Measurements from ENCODE around the gene CLDN6.

CLDN6 gene

GRCh38 chr16:3045758-3046640, 28.0 kb upstream of the CLDN6 start, which contains the start of gene MMP25:
Gene MMP25 (plus strand): TSS chr16:3046561. CDS start chr16:3046918, 357 bp downstream.
- Mint-ChIP-seq H3K4me1 (ENCODE audit: low read depth) (peaks cover 72% of the 10 kb centered on the region), H3K9me3 (no peaks in the 10 kb centered on the region), H3K4me3 (peak within 1 kb of the TSS; percentile 89), H3K36me3 (ENCODE audit: low read depth) (peaks cover 36% of the 10 kb centered on the region), H3K27me3 (peaks cover 33% of the 10 kb centered on the region), H3K27ac (peak within 1 kb of the TSS; percentile 86)
- intact Hi-C loops (cut with micrococcal nuclease) = no loop called here

DNA sequence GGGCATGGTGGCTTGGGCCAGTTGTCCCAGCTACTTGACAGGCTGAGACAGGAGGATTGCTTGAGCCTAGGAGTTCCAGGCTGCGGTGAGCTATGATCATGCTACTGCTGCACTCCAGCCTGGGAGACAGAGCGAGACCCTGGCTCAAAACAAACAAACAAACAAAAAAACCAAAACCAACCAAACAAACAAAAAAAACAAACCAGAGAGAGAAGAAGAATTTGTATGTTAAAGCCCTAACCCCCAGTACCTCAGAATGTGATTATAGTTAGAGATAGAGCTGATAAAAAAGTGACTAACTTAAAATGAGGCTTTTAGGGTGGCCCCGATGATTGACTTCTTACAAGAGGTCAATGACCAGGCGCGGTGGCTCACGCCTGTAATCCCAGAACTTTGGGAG, 26.7 kb upstream of the CLDN6 start:
- Mint-ChIP-seq H3K27me3 (peaks cover 40% of the 10 kb centered on the region), H3K9me3 (no peaks in the 10 kb centered on the region)
- intact Hi-C loops (cut with micrococcal nuclease) = no loop called here

DNA sequence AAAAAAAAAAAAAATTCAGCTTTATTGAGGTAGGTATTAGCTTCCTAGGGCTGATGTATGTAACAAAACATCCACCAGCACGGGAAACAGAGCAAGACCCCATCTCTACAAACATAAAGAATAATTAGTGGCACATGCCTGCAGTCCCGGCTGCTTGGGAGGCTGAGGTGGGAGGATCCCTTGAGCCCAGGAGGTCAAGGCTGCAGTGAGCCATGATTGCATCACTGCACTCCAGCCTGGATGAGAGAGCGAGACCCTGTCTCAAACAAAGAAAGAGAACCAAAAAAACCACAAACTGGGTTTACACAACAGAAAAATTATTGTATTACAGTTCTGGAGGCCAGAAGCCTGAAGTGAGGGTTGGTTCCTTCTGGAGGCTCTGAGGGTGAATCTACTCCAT, 24.4 kb upstream of the CLDN6 start:
- Mint-ChIP-seq H3K27me3 (peaks cover 59% of the 10 kb centered on the region), H3K4me3 (no peak overlapping the region), H3K27ac (no peak overlapping the region), H3K9me3 (no peaks in the 10 kb centered on the region), H3K36me3 (ENCODE audit: low read depth) (peaks cover 8% of the 10 kb centered on the region), H3K4me1 (ENCODE audit: low read depth) (peaks cover 47% of the 10 kb centered on the region)
- intact Hi-C loops (cut with micrococcal nuclease) = no loop called here

More for the DNA sequence above, 26.7 kb upstream of the CLDN6 start:
- Mint-ChIP-seq H3K4me1 (ENCODE audit: low read depth) (peaks cover 59% of the 10 kb centered on the region), H3K4me3 (peak overlapping the region; percentile 89), H3K27ac (peak overlapping the region; percentile 86), H3K36me3 (ENCODE audit: low read depth) (peaks cover 23% of the 10 kb centered on the region)

DNA sequence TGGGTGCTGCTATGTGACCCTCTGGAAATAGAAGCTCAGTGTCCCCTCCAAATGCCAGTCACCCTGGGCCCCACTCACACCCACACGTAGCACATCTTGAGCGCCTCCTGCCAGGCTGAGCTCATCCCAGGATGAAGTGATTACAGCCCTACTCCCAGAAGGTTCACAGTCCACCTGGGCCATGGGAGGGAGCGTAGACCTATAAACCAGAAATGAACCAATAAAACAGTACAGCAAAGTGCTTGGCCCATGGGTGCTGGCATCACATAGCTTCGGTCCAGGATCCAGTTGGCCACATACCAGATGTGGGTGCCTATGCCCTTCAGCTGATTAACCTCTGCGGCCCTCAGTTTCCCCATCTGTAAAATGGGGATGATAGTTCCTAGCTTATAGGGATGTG, 20.9 kb upstream of the CLDN6 start:
- H3K27me3 Mint-ChIP-seq = peaks cover 75% of the 10 kb centered on the region
- no peaks in the 10 kb centered on the region for H3K36me3 Mint-ChIP-seq (ENCODE audit: low read depth)
- H3K4me3 Mint-ChIP-seq = no peak overlapping the region
- intact Hi-C loops (cut with micrococcal nuclease) = no loop called here
- H3K9me3 Mint-ChIP-seq = no peaks in the 10 kb centered on the region
- peaks cover 47% of the 10 kb centered on the region for H3K4me1 Mint-ChIP-seq (ENCODE audit: low read depth)
- H3K27ac Mint-ChIP-seq = no peak overlapping the region

GRCh38 chr16:3038256-3038655, 20.3 kb upstream of the CLDN6 start:
- Mint-ChIP-seq H3K36me3 (ENCODE audit: low read depth) (no peaks in the 10 kb centered on the region), H3K4me3 (no peak overlapping the region), H3K9me3 (no peaks in the 10 kb centered on the region), H3K27ac (no peak overlapping the region), H3K27me3 (peaks cover 77% of the 10 kb centered on the region), H3K4me1 (ENCODE audit: low read depth) (peaks cover 47% of the 10 kb centered on the region)
- intact Hi-C loops (cut with micrococcal nuclease) = no loop called here

DNA sequence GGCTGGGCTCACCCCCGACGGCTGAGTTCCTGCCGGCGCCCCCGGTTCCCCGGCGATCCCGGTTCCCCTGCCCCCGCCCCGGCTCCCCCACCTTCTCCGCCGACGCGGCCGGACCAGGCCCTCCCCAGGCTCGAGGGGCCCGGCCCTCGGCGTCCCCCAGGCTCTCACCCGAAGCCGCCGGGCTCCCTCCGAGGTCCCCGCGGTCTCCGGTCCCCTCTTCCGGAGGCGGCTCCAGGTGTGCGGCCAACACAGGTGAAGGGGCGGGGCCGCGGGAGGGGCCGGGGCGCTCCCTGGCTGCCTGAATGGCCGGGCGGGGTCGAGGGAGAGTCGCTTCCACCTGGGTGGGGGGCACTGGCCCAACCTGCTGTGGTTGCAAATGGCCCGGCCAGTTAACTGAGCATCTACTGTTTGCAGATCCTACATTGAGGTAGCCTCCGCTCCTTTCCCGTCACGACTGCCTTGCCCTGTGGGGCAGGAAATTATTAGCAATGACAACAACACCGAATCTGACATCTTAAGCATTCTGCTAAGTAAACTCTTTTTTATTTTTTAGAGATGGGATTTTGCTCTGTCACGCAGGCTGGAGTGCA, 18.8 kb upstream of the CLDN6 start, which contains the start of gene BICDL2:
BICDL2 (minus strand) TSS at position 219 of the 590 bp plus-strand sequence. CDS start 1,448 bp downstream, outside the sequence.
- intact Hi-C loops (cut with micrococcal nuclease) = no loop called here
- H3K9me3 Mint-ChIP-seq = no peaks in the 10 kb centered on the region
- H3K36me3 Mint-ChIP-seq (ENCODE audit: low read depth) = no peaks in the 10 kb centered on the region
- H3K27me3 Mint-ChIP-seq = peaks cover 91% of the 10 kb centered on the region
- H3K4me3 Mint-ChIP-seq = peak within 1 kb of the TSS; percentile 28
- H3K4me1 Mint-ChIP-seq (ENCODE audit: low read depth) = peaks cover 50% of the 10 kb centered on the region
- peak within 1 kb of the TSS; percentile 44 for H3K27ac Mint-ChIP-seq

DNA sequence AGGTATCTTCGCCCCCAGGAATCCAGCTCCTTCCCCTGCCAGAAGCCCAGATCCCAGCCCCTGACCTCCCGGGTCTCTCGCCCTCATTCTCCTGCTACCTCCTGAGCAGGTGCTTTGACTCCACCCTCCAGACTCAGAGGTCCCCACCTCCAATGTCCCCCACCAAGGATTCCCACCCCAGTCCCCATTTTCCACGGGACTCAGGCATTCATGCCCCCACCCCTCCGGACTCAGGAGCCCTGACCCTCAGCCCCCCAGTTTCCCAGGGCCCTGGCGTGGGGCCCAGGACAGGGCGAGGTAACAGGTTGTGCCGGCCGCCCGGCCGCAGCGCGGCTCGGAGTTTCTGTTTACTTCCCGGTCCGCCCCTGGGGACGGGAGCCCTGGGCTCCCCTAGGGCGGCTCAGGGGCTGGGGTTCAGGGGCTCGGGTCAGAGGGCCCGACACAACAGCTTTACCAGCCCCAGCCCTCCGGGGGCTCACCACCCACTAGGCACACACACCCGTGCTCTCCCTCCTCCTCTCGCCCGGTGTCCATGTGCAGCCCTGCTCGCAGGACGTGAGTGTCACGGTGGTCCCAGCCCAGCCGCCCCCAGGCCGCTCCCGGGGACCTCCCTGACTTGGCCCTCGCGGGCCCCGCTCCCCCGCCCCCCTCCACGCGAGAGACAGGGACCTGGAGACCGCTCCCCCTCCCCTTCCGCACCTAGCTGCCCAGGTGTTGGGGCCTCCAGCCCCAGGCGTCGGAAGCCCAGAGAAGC, 18.2 kb upstream of the CLDN6 start:
- H3K4me1 Mint-ChIP-seq (ENCODE audit: low read depth) = peaks cover 57% of the 10 kb centered on the region
- peaks cover 97% of the 10 kb centered on the region for H3K27me3 Mint-ChIP-seq
- H3K36me3 Mint-ChIP-seq (ENCODE audit: low read depth) = no peaks in the 10 kb centered on the region
- no peaks in the 10 kb centered on the region for H3K9me3 Mint-ChIP-seq
- peak overlapping the region; percentile 44 for H3K27ac Mint-ChIP-seq
- H3K4me3 Mint-ChIP-seq = peak overlapping the region; percentile 28
- intact Hi-C loops (cut with micrococcal nuclease) = no loop called here

DNA sequence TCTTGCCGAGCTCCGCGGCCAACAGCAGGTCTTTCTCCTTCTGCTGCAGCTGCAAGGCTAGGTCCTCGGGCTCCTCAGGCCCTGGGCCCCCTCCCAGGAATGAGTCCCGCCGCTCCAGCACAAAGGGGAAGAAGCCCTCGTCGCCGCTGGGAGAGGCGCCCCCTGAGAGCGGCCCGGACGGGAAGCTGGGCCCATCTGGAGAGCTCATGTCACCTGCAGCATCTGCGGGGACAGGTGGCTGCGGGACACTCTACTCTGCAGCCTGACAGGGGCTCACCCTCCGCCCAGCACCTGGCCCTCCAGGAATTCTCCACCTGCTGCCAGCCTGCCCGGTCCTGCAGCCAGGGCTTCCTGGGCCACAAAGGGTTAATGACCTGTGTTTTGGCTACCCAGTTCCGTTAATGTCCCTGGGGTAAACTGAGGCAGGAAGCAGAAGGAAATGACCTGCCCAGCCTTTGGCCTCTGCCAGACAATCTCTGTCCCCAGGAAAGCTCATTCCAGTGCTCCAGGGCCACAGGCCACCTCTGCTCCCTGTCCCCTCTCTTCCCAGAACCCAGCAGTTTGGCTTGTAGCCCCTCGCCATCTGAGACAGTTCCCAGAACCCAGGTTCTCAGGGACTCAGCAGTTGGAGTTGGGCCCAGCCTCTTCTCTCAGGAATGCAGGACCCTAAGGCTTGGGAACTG, 17.4 kb upstream of the CLDN6 start:
- H3K9me3 Mint-ChIP-seq = no peaks in the 10 kb centered on the region
- peaks cover 98% of the 10 kb centered on the region for H3K27me3 Mint-ChIP-seq
- no peak overlapping the region for H3K4me3 Mint-ChIP-seq
- H3K4me1 Mint-ChIP-seq (ENCODE audit: low read depth) = peaks cover 64% of the 10 kb centered on the region
- peak overlapping the region; percentile 44 for H3K27ac Mint-ChIP-seq
- no peaks in the 10 kb centered on the region for H3K36me3 Mint-ChIP-seq (ENCODE audit: low read depth)
- intact Hi-C loops (cut with micrococcal nuclease) = no loop called here

GRCh38 chr16:3032624-3033023, 14.6 kb upstream of the CLDN6 start:
- intact Hi-C loops (cut with micrococcal nuclease) = no loop called here
- H3K9me3 Mint-ChIP-seq = no peaks in the 10 kb centered on the region
- peaks cover 4% of the 10 kb centered on the region for H3K36me3 Mint-ChIP-seq (ENCODE audit: low read depth)
- peaks cover 86% of the 10 kb centered on the region for H3K4me1 Mint-ChIP-seq (ENCODE audit: low read depth)
- peak overlapping the region; percentile 43 for H3K4me3 Mint-ChIP-seq
- H3K27me3 Mint-ChIP-seq = peaks cover 92% of the 10 kb centered on the region
- peak overlapping the region; percentile 73 for H3K27ac Mint-ChIP-seq

DNA sequence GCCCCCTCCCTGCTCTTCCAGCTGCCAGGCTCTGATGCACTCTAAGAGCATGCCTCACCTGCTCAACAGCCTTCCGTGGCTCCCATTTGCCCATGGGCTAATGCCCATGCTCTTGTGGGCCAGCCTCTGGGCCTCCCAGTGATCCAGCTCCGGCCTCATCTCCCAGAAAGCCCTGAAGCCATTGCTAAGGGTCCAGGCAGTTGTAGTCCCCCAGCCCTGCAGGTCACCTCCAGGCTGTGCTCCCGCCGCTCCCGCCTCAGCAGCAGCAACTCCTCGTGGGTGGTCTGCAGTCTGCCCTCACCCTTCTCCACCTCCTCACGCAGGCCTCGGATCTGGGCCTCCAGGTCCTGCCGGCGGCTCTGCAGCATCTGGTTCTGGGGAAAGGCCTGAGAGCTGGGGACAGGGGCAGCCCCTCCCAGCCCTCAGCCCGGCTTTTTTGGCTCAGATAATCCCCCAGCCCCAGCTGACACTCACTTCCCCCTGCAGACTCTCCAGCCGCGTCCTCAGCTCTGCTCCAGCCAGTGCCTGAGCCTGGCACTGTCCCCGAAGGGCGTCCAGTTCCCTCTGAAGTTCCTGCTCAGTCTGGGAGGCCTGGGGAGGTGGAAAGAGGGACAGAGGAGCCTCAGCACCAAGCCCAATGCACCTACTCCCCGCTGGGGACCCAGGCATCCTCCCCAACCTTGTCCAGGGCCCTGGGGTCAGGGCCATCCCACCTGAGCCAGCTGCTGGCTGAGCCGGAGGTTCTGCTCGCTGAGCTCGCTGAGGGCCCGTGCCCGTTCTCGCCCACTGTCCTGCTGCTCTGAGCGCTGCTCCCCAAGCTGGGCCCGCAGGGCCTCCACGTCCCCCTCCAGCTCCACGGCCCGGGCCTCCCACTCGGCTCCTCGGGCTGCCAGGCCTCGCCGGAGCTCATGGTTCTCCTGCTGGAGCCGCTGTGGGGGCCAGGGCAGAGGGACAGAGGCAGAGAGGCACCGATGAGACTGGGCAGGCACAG, 12.5 kb upstream of the CLDN6 start:
- Mint-ChIP-seq H3K27me3 (peaks cover 72% of the 10 kb centered on the region), H3K4me3 (no peak overlapping the region), H3K4me1 (ENCODE audit: low read depth) (peaks cover 81% of the 10 kb centered on the region), H3K36me3 (ENCODE audit: low read depth) (peaks cover 25% of the 10 kb centered on the region), H3K9me3 (no peaks in the 10 kb centered on the region), H3K27ac (peak overlapping the region; percentile 53)
- intact Hi-C loops (cut with micrococcal nuclease) = no loop called here

DNA sequence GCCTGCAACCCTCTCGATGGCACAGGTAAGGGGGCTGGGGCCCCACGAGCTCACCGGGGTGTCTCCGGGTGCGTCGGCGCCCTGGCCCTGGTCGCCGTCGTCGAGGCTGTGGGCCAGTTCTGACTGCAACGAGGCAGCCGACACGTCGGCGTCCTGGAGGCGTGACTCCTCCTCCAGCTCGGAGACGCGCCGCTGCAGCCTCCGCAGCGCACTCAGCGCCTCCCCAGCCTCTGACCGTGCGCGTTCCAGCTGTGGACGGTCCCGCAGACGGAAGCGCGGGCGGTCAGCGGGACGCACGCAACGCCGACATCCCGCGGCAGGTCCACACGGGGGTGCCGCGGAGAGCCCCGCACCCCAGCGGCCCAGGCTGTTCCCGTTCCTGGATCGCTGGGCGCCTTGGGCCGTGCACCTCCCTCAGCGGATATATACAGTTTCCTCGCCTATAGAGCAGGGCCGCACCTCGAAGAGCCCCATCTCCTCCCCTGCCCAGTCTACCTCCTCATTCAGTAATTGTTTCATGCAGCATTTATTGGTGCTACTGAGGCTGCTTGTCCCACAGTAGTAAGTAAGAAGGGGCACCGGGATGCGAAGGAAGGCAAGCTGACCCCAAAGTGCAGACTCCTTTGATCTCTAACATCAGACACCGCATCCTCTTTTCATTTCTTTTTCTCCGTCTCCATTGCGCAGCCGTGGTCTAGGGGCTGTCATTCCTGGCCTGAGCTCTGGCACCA, 11.7 kb upstream of the CLDN6 start:
- intact Hi-C loops (cut with micrococcal nuclease) = no loop called here
- peaks cover 64% of the 10 kb centered on the region for H3K27me3 Mint-ChIP-seq
- H3K27ac Mint-ChIP-seq = peak overlapping the region; percentile 53
- no peaks in the 10 kb centered on the region for H3K9me3 Mint-ChIP-seq
- H3K4me1 Mint-ChIP-seq (ENCODE audit: low read depth) = peaks cover 78% of the 10 kb centered on the region
- peaks cover 29% of the 10 kb centered on the region for H3K36me3 Mint-ChIP-seq (ENCODE audit: low read depth)
- peak overlapping the region; percentile 24 for H3K4me3 Mint-ChIP-seq

DNA sequence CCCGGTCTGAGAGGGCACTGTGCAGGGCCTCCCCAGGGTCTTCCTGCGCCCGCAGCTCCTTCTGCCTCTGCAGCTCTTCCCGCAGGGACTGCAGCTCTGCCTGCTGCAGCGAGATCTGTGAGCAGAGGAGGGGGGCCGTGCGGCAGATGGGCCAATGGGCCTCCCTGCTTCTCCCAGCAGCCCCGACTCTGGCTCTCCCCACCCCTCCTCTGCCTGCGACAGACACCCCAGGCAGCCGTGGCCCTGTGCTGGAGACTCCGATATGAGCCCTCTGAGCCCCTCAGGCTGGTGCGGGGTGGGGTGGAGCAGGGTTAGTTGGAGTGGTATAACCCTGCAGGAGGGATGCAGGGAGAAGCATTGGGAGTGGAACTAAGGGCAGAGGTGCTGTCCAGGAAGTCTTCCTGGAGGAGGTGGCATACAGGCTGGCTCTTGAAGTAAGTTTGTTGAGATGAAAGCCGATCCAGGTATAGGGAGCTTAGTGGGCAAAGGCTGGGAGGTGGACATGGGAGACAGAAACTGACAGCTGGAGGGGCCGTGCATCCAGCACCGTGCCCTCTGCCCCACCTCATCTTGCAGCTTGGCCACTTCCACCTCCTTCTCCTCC, 10.8 kb upstream of the CLDN6 start:
- peak overlapping the region; percentile 24 for H3K4me3 Mint-ChIP-seq
- no peaks in the 10 kb centered on the region for H3K9me3 Mint-ChIP-seq
- H3K4me1 Mint-ChIP-seq (ENCODE audit: low read depth) = peaks cover 75% of the 10 kb centered on the region
- peaks cover 36% of the 10 kb centered on the region for H3K36me3 Mint-ChIP-seq (ENCODE audit: low read depth)
- peaks cover 55% of the 10 kb centered on the region for H3K27me3 Mint-ChIP-seq
- intact Hi-C loops (cut with micrococcal nuclease) = no loop called here
- peak overlapping the region; percentile 37 for H3K27ac Mint-ChIP-seq

Measured in dendritic cell treated with granulocyte-macrophage colony-stimulating factor and Interleukin-4, amounts not matched to agents 40 ng/mL and 50 ng/mL, for 4 days (primary cell).